GM21367 (cell line): ENCODE measurements around the gene MAPK1IP1L.
"Not testable (repeated sequence)": the region's sequence is repeated elsewhere in the genome, so short reads cannot be mapped to it uniquely, and the experiment has no call there.

ENCODE experiments used
- ATAC-seq: cut with Tn5 transposase; IDR thresholded peaks from one replicate; pipeline ENCODE4 v1.9.1; 2021; ENCODE audit not compliant: unreplicated experiment

MAPK1IP1L gene

GRCh38 chr14:55053500-55053899 is 2.1 kb downstream of the MAPK1IP1L start:
- ATAC-seq: no peak

GRCh38 chr14:55054098-55054497 is 2.7 kb downstream of the MAPK1IP1L start:
- ATAC-seq: no peak

GRCh38 chr14:55057919-55058318 is 6.5 kb downstream of the MAPK1IP1L start:
- no peak for ATAC-seq

- no peak for ATAC-seq
These were observed 7.9 kb downstream of the MAPK1IP1L start for GRCh38 chr14:55059333-55059732.

GRCh38 chr14:55062517-55063351 is 11.3 kb downstream of the MAPK1IP1L start:
- no peak for ATAC-seq

- not testable (repeated sequence) for ATAC-seq
These were observed 13.4 kb downstream of the MAPK1IP1L start for GRCh38 chr14:55064896-55065295.

GRCh38 chr14:55065411-55065810 is 14.0 kb downstream of the MAPK1IP1L start:
- ATAC-seq: no peak

- ATAC-seq: no peak
These were observed 14.8 kb downstream of the MAPK1IP1L start for GRCh38 chr14:55066223-55066622.

GRCh38 chr14:55070981-55071411 is 19.5 kb downstream of the MAPK1IP1L start:
- no peak for ATAC-seq

- peak; percentile 48 for ATAC-seq
These were observed 20.6 kb downstream of the MAPK1IP1L start for GRCh38 chr14:55071870-55072640.

- ATAC-seq: no peak
These were observed 22.4 kb downstream of the MAPK1IP1L start for GRCh38 chr14:55073856-55074255.

- peak; percentile 45 for ATAC-seq
These were observed 23.2 kb downstream of the MAPK1IP1L start for GRCh38 chr14:55074662-55075061.

- ATAC-seq: no peak
These were observed 24.3 kb downstream of the MAPK1IP1L start for GRCh38 chr14:55075628-55076175.

- ATAC-seq: no peak
These were observed 26.0 kb downstream of the MAPK1IP1L start for GRCh38 chr14:55077170-55078151.

GRCh38 chr14:55079961-55080360 is 28.5 kb downstream of the MAPK1IP1L start:
- not testable (repeated sequence) for ATAC-seq

GRCh38 chr14:55084401-55085059 is 33.1 kb downstream of the MAPK1IP1L start:
- no peak for ATAC-seq

- no peak for ATAC-seq
These were observed 33.7 kb downstream of the MAPK1IP1L start for GRCh38 chr14:55085060-55085660.

- no peak for ATAC-seq
These were observed 35.5 kb downstream of the MAPK1IP1L start for GRCh38 chr14:55086938-55087337.

GRCh38 chr14:55088356-55088755 is 36.9 kb downstream of the MAPK1IP1L start:
- no peak for ATAC-seq

- no peak for ATAC-seq
These were observed 40.9 kb downstream of the MAPK1IP1L start for GRCh38 chr14:55092341-55092740.
